Erythroblast (primary cell): ENCODE data around the gene ARPC5L.

Experiments
- GATA1 ChIP-seq: IDR thresholded peaks from 2 replicates; pipeline ENCODE4 v1.6.1; 2011; ENCODE audit warnings: low read depth, mild to moderate bottlenecking, control low read depth, low read length, moderate library complexity
- POLR2A ChIP-seq: IDR thresholded peaks from 2 replicates; pipeline ENCODE4 v1.6.1; 2011; ENCODE audit warnings: mild to moderate bottlenecking, low read length

GRCh38 chr9:124913378-124913777, 51.4 kb downstream of the ARPC5L start:
- no peak for TF ChIP-seq POLR2A
- TF ChIP-seq GATA1: no peak
